B cell (primary cell): ENCODE results near the gene MAP1LC3B2. TPM values are rescaled to one million over a fixed set of nuclear protein-coding genes. Genes with fewer than 3 reads are reported as not detected.
A peak's percentile ranks its signal among the peaks of the same experiment; 100 is the strongest.

Source experiments
- ATAC-seq: fragments of 200-7000 bp; cut with Tn5 transposase; one replicate; pipeline ENCODE4 v1.10.0; 2021; ENCODE audit warnings: low read depth, mild to moderate bottlenecking, moderate number of reproducible peaks, moderate library complexity
- CTCF ChIA-PET: fragments of 350-600 bp; sonication (Branson Sonifier 250); formaldehyde crosslinking; loops from one replicate; lab custom pipeline; 2021; ENCODE audit warnings: antibody characterized with exemption, inconsistent platforms; lab: Charles Lee
- POLR2A ChIA-PET: fragments of 350-600 bp; sonication (Branson Sonifier 250); formaldehyde crosslinking; loops from one replicate; lab custom pipeline; 2021; ENCODE audit warnings: antibody characterized with exemption; lab: Charles Lee
- DNase-seq: peaks from one replicate; pipeline ENCODE4 v3.0.0; 2013
- H2AFZ ChIP-seq: 2 replicates; pipeline ENCODE4 v1.6.1; 2012; ENCODE audit warnings: mild to moderate bottlenecking, low read depth, low read length; ENCODE audit not compliant: insufficient read depth, poor library complexity, severe bottlenecking
- H3K27ac ChIP-seq, 2 donors: 1 replicate in 1 of 2; 2 replicates in 1 of 2; pipeline ENCODE4 v1.5.1; 2012 to 2013; ENCODE audit warnings: low read length in 2 of 2, mild to moderate bottlenecking in 2 of 2, moderate library complexity in 1 of 2
- H3K27me3 ChIP-seq, 4 experiments: fragments of 200-600 bp in 1 of 4; sonication (generic) in 1 of 4; replicated peaks in 1 of 4; 1 replicate in 2 of 4; 2 replicates in 2 of 4; pipeline versions ENCODE4 v1.6.1 to v1.7.0; 2013 to 2016; ENCODE audit warnings: low read length in 3 of 4, mild to moderate bottlenecking in 2 of 4, mixed read lengths in 1 of 4, moderate library complexity in 1 of 4; ENCODE audit not compliant: insufficient read depth in 4 of 4, control insufficient read depth in 3 of 4; ENCODE audit errors: control extremely low read depth in 1 of 4
- H3K36me3 ChIP-seq, 2 experiments: replicated peaks in 1 of 2; 1 replicate in 1 of 2; 2 replicates in 1 of 2; pipeline versions ENCODE4 v1.6.1 to v1.7.1; 2013; ENCODE audit warnings: low read length in 1 of 2; ENCODE audit not compliant: insufficient read depth in 2 of 2, control insufficient read depth in 1 of 2; ENCODE audit errors: control extremely low read depth in 1 of 2, extremely low read depth in 1 of 2
- H3K4me1 ChIP-seq, 2 donors: fragments of 200-600 bp in 1 of 2; sonication (generic) in 1 of 2; 1 replicate in 1 of 2; 2 replicates in 1 of 2; pipeline versions ENCODE4 v1.5.1 to v1.6.1; 2013 to 2017; ENCODE audit warnings: low read length in 2 of 2; ENCODE audit not compliant: control insufficient read depth in 2 of 2, insufficient read depth in 2 of 2
- H3K4me2 ChIP-seq: replicated peaks from 2 replicates; pipeline ENCODE3; 2012; ENCODE audit warnings: mild to moderate bottlenecking, low read depth, low read length; ENCODE audit not compliant: poor library complexity, severe bottlenecking
- H3K4me3 ChIP-seq, 5 experiments: fragments of 200-600 bp in 1 of 5; sonication (generic) in 1 of 5; 1 replicate in 3 of 5; 2 replicates in 2 of 5; pipeline versions ENCODE4 v1.5.1 to v1.7.0; 2011 to 2016; ENCODE audit warnings: low read length in 4 of 5, mild to moderate bottlenecking in 4 of 5, low read depth in 2 of 5, control low read depth in 1 of 5, moderate library complexity in 1 of 5; ENCODE audit not compliant: insufficient read depth in 1 of 5; ENCODE audit errors: control extremely low read depth in 1 of 5, extremely low read depth in 1 of 5
- H3K79me2 ChIP-seq: fragments of 200-600 bp; sonication (generic); one replicate; pipeline ENCODE4 v1.6.0; 2016; ENCODE audit warnings: low read length; ENCODE audit not compliant: control insufficient read depth, insufficient read depth
- H3K9ac ChIP-seq: fragments of 200-600 bp; sonication (generic); 2 replicates; pipeline ENCODE4 v1.6.1; 2017; ENCODE audit warnings: mild to moderate bottlenecking, low read length, moderate library complexity
- H3K9me3 ChIP-seq, 3 donors: one replicate each; pipeline versions ENCODE4 v1.6.1 to v1.7.1; 2013; ENCODE audit warnings: low read length in 2 of 3; ENCODE audit not compliant: control insufficient read depth in 2 of 3, insufficient read depth in 1 of 3; ENCODE audit errors: control extremely low read depth in 1 of 3
- H4K20me1 ChIP-seq: 2 replicates; pipeline ENCODE4 v1.6.0; 2012; ENCODE audit warnings: mild to moderate bottlenecking, low read length; ENCODE audit not compliant: insufficient read depth, control insufficient read depth, poor library complexity, severe bottlenecking
- H3K27ac Mint-ChIP-seq: one replicate; pipeline ENCODE4 v1.8.0; 2021; ENCODE audit warnings: mixed read lengths
- H3K27me3 Mint-ChIP-seq: one replicate; pipeline ENCODE4 v1.8.0; 2021; ENCODE audit warnings: mixed read lengths
- H3K4me1 Mint-ChIP-seq: one replicate; pipeline ENCODE4 v1.8.0; 2021; ENCODE audit warnings: mixed read lengths
- H3K4me3 Mint-ChIP-seq: one replicate; pipeline ENCODE4 v1.8.0; 2021; ENCODE audit warnings: mixed read lengths
- H3K9me3 Mint-ChIP-seq: one replicate; pipeline ENCODE4 v1.8.0; 2022; ENCODE audit warnings: mixed read lengths; ENCODE audit not compliant: insufficient read depth
- CTCF ChIP-seq: fragments of 200-600 bp; IDR thresholded peaks from one replicate; pipeline ENCODE4 v1.8.0; 2022; ENCODE audit warnings: antibody characterized with exemption, mild to moderate bottlenecking
- EZH2 ChIP-seq: IDR thresholded peaks from 2 replicates; pipeline ENCODE4 v1.6.1; 2012; ENCODE audit warnings: borderline replicate concordance, low read depth, mild to moderate bottlenecking, moderate library complexity, low read length; ENCODE audit not compliant: insufficient read depth, poor library complexity, severe bottlenecking
- WGBS: methylation state at CpG from one replicate; pipeline ENCODE4 v1.1.5; 2013; ENCODE audit warnings: missing lambda C conversion rate; ENCODE audit not compliant: insufficient coverage; 5-methylcytosine and 5-hydroxymethylcytosine counted together
- intact Hi-C: fragments of 100-400 bp; cut with micrococcal nuclease; formaldehyde crosslinking; loops from one replicate; pipeline ENCODE4 v1.10.0; 2022
- polyA plus RNA-seq: library from polyadenylated mRNA; depleted of rRNA; stranded (reverse); fragments of >200 nt; gene quantifications from 2 replicates; pipeline ENCODE4 v1.2.3, GENCODE V29; 2012
- total RNA-seq, 2 donors: library from RNA; stranded (reverse); fragments of 120-200 nt in 1 of 2; gene quantifications; 1 replicate in 1 of 2; 2 replicates in 1 of 2; pipeline versions ENCODE4 v1.2.3 to v1.2.4, GENCODE V29; 2013 to 2022

Gene MAP1LC3B2
- total and polyA plus RNA-seq, 2 donors (not counting 1 experiment from before 2014, with no cell fraction given), result 0.28 to 1.0 TPM

- no peak overlapping the region for H3K4me2 ChIP-seq
- H3K9me3 Mint-ChIP-seq, result no peaks in the 10 kb centered on the region
- H3K27me3 Mint-ChIP-seq, result peaks cover 4% of the 10 kb centered on the region
- H3K4me3 ChIP-seq, result no peak overlapping the region
- peaks cover 12% of the 10 kb centered on the region for H3K4me1 Mint-ChIP-seq
- peaks cover 0 to 4% of the 10 kb centered on the region in 2 donors for H3K4me1 ChIP-seq
- H3K79me2 ChIP-seq, result no peaks in the 10 kb centered on the region
- ChIA-PET CTCF (interaction anchor here (1.3 kb wide), 1 partner anchor 34 kb away, joined by 3 read pairs; no protein-coding TSS in a partner anchor), POLR2A (no interaction called here)
- 86% methylated on average over 8 of the region's 10 CpGs for WGBS
- TF ChIP-seq EZH2 (no peak), CTCF (no peak)
- H3K27ac Mint-ChIP-seq, result peak overlapping the region; percentile 20
- H3K36me3 ChIP-seq, result no peaks in the 10 kb centered on the region
- no peak overlapping the region for H3K27ac ChIP-seq
- no peak overlapping the region for H2AFZ ChIP-seq
- H3K9ac ChIP-seq, result no peak overlapping the region
- peaks cover 0 to 3% (median 0%) of the 10 kb centered on the region in 4 experiments for H3K27me3 ChIP-seq
- no peak overlapping the region for H3K4me3 Mint-ChIP-seq
- intact Hi-C loops, result no loop called here
- ATAC-seq, result no peak
- DNase-seq, result no peak
- H4K20me1 ChIP-seq, result no peaks in the 10 kb centered on the region
- no peaks in the 10 kb centered on the region for H3K9me3 ChIP-seq
Observed at GRCh38 chr12:116524311-116524710, 34.9 kb upstream of the MAP1LC3B2 start.

GRCh38 chr12:116524964-116525379 lies 34.2 kb upstream of the MAP1LC3B2 start:
- DNase-seq, result no peak
- ATAC-seq, result no peak
- intact Hi-C loops, result no loop called here
- H3K9me3 ChIP-seq, result no peaks in the 10 kb centered on the region
- POLR2A ChIA-PET, result no interaction called here
- no peaks in the 10 kb centered on the region for H3K79me2 ChIP-seq
- no peaks in the 10 kb centered on the region for H3K9me3 Mint-ChIP-seq
- TF ChIP-seq EZH2 (no peak), CTCF (no peak)
- H3K27ac Mint-ChIP-seq, result no peak overlapping the region
- WGBS, result 93% methylated on average over 4 of the region's 4 CpGs
- peaks cover 0 to 3% (median 0%) of the 10 kb centered on the region in 4 experiments for H3K27me3 ChIP-seq
- peaks cover 4% of the 10 kb centered on the region for H3K27me3 Mint-ChIP-seq
- CTCF ChIA-PET, result interaction anchor here (1.3 kb wide), 1 partner anchor 33 kb away, joined by 3 read pairs; no protein-coding TSS in a partner anchor
- no peaks in the 10 kb centered on the region for H4K20me1 ChIP-seq
- H3K27ac ChIP-seq, result no peak overlapping the region
- H3K9ac ChIP-seq, result no peak overlapping the region
- H3K4me2 ChIP-seq, result no peak overlapping the region
- H3K4me1 Mint-ChIP-seq, result peaks cover 11% of the 10 kb centered on the region
- H3K4me3 Mint-ChIP-seq, result no peak overlapping the region
- no peak overlapping the region for H3K4me3 ChIP-seq
- H3K36me3 ChIP-seq, result no peaks in the 10 kb centered on the region
- no peaks in the 10 kb centered on the region for H3K4me1 ChIP-seq
- no peak overlapping the region for H2AFZ ChIP-seq
